SK-N-SH treated with all-trans-retinoic acid at 6 μM for 48 hours (cell line): ENCODE data around the gene FNTB.

Source experiments
- ARNTL ChIP-seq: fragments of 450-650 bp; formaldehyde crosslinking; IDR thresholded peaks from 2 replicates; pipeline ENCODE4 v1.5.0; 2020; ENCODE audit warnings: low read depth, mild to moderate bottlenecking, moderate library complexity, borderline replicate concordance
- BACH2 ChIP-seq: fragments of 250-450 bp; sonication (Bioruptor Pico); IDR thresholded peaks from 2 replicates; pipeline ENCODE4 v1.9.0; 2021; ENCODE audit warnings: mild to moderate bottlenecking, borderline replicate concordance
- CREB5 ChIP-seq: fragments of 250-450 bp; sonication (Bioruptor Pico); IDR thresholded peaks from 2 replicates; pipeline ENCODE4 v1.5.1; 2020; ENCODE audit warnings: low read depth, mild to moderate bottlenecking, moderate library complexity
- CSDC2 ChIP-seq: fragments of 250-450 bp; sonication (Bioruptor Pico); IDR thresholded peaks from 2 replicates; pipeline ENCODE4 v1.5.0; 2020; ENCODE audit warnings: mild to moderate bottlenecking, moderate library complexity
- GLIS3 ChIP-seq: fragments of 250-450 bp; sonication (Bioruptor Pico); IDR thresholded peaks from 2 replicates; pipeline ENCODE4 v1.5.0; 2020; ENCODE audit warnings: mild to moderate bottlenecking, moderate library complexity
- ISL1 ChIP-seq: fragments of 250-450 bp; sonication (Bioruptor Pico); IDR thresholded peaks from 2 replicates; pipeline ENCODE4 v2.1.2; 2022; ENCODE audit warnings: mild to moderate bottlenecking, moderate library complexity
- PPARA ChIP-seq: fragments of 250-450 bp; sonication (Bioruptor Pico); IDR thresholded peaks from 2 replicates; pipeline ENCODE4 v1.5.0; 2020; ENCODE audit warnings: mild to moderate bottlenecking, borderline replicate concordance
- RARB ChIP-seq: fragments of 250-450 bp; sonication (Bioruptor Pico); IDR thresholded peaks from 2 replicates; pipeline ENCODE4 v1.8.0; 2021; ENCODE audit warnings: mild to moderate bottlenecking, moderate library complexity
- SNAI2 ChIP-seq: fragments of 250-450 bp; sonication (Bioruptor Pico); IDR thresholded peaks from 2 replicates; pipeline ENCODE4 v1.5.0; 2020; ENCODE audit warnings: mild to moderate bottlenecking, moderate library complexity
- TOX ChIP-seq: fragments of 250-450 bp; sonication (Bioruptor Pico); IDR thresholded peaks from 2 replicates; pipeline ENCODE4 v1.8.0; 2021; ENCODE audit warnings: mild to moderate bottlenecking, moderate library complexity, borderline replicate concordance
- TSHZ2 ChIP-seq: fragments of 250-450 bp; sonication (Bioruptor Pico); IDR thresholded peaks from 2 replicates; pipeline ENCODE4 v1.5.0; 2020; ENCODE audit warnings: mild to moderate bottlenecking, moderate library complexity
- ZFP3 ChIP-seq: fragments of 250-450 bp; sonication (Bioruptor Pico); IDR thresholded peaks from 2 replicates; pipeline ENCODE4 v1.5.0; 2020; ENCODE audit warnings: mild to moderate bottlenecking, moderate library complexity
- ZFP30 ChIP-seq: fragments of 450-650 bp; formaldehyde crosslinking; IDR thresholded peaks from 2 replicates; pipeline ENCODE4 v1.5.0; 2022; ENCODE audit warnings: mild to moderate bottlenecking, moderate library complexity
- ZNF8 ChIP-seq: fragments of 450-650 bp; formaldehyde crosslinking; IDR thresholded peaks from 2 replicates; pipeline ENCODE4 v1.5.0; 2020; ENCODE audit warnings: mild to moderate bottlenecking, moderate library complexity

GRCh38 chr14:64945431-64946178 lies 41.1 kb upstream of the FNTB start:
- no peak for TF ChIP-seq ZFP30 (CRISPR knock-in tag)
- no peak for TF ChIP-seq CREB5 (CRISPR knock-in tag)
- TF ChIP-seq GLIS3 (CRISPR knock-in tag), result no peak
- no peak for TF ChIP-seq SNAI2 (CRISPR knock-in tag)
- TF ChIP-seq ZFP3 (CRISPR knock-in tag), result no peak
- TF ChIP-seq CSDC2 (CRISPR knock-in tag), result no peak
- TF ChIP-seq BACH2 (CRISPR knock-in tag), result no peak
- no peak for TF ChIP-seq ZNF8 (CRISPR knock-in tag)
- no peak for TF ChIP-seq ARNTL (CRISPR knock-in tag)
- no peak for TF ChIP-seq TSHZ2
- TF ChIP-seq TOX, result no peak
- TF ChIP-seq ISL1, result no peak
- TF ChIP-seq PPARA (CRISPR knock-in tag), result no peak
- TF ChIP-seq RARB, result no peak
